ENCODE results near the gene KCNN1.

DNA sequence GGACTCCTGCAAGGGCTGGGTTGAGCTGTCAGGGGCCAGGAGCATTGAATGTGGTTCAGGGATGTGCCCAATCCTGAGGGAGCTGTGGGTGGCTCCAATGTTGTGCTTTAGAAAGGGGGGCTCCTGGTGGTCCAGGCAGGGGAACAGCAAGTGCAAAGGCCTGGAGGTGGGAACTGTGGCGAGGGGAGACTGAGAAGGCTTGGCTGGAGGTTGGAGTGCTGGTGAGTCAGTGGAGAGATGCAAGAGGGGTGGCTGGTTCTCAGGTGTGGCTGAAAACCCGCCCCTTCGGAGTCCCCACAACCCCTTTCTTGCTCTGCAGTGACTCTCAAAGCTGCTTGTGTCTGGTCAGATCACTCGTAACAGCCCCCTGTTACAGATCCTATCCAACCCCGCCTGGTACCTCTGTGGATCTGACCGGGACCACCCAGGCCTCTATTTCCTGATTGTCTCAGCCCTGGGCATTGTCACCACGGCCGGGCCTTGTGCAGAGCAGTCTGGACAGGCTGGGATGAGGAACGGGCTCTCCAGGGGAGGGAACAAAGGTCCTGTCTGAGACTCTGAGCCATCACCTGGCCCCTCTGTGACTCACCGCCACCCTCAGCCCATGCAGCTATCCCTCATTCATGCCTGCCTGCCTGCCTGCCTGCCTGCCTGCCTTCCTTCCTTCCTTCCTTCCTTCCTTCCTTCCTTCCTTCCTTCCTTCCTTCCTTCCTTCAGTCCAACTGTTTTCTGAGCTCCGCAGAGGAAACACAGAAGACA, 1.4 kb upstream of the KCNN1 start:
- TF ChIP-seq, protein P1, sequence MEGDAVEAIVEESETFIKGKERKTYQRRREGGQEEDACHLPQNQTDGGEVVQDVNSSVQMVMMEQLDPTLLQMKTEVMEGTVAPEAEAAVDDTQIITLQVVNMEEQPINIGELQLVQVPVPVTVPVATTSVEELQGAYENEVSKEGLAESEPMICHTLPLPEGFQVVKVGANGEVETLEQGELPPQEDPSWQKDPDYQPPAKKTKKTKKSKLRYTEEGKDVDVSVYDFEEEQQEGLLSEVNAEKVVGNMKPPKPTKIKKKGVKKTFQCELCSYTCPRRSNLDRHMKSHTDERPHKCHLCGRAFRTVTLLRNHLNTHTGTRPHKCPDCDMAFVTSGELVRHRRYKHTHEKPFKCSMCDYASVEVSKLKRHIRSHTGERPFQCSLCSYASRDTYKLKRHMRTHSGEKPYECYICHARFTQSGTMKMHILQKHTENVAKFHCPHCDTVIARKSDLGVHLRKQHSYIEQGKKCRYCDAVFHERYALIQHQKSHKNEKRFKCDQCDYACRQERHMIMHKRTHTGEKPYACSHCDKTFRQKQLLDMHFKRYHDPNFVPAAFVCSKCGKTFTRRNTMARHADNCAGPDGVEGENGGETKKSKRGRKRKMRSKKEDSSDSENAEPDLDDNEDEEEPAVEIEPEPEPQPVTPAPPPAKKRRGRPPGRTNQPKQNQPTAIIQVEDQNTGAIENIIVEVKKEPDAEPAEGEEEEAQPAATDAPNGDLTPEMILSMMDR (IDR thresholded peaks at IDR 0.05 in 4 of 5, conservative IDR thresholded peaks at IDR 0.05 in 1 of 5): no peak
- TF ChIP-seq POLR2A (IDR thresholded peaks at IDR 0.05): no peak
